Ramos (cell line): ENCODE data around the gene MYO16.

Experiments
- in situ Hi-C: fragments of 300-500 bp; cut with MboI; formaldehyde crosslinking; loops from one replicate; pipeline ENCODE4 v1.14.3; 2022; ENCODE audit warnings: low sequenced_read_pairs; ENCODE audit not compliant: unreplicated experiment

Gene MYO16

DNA sequence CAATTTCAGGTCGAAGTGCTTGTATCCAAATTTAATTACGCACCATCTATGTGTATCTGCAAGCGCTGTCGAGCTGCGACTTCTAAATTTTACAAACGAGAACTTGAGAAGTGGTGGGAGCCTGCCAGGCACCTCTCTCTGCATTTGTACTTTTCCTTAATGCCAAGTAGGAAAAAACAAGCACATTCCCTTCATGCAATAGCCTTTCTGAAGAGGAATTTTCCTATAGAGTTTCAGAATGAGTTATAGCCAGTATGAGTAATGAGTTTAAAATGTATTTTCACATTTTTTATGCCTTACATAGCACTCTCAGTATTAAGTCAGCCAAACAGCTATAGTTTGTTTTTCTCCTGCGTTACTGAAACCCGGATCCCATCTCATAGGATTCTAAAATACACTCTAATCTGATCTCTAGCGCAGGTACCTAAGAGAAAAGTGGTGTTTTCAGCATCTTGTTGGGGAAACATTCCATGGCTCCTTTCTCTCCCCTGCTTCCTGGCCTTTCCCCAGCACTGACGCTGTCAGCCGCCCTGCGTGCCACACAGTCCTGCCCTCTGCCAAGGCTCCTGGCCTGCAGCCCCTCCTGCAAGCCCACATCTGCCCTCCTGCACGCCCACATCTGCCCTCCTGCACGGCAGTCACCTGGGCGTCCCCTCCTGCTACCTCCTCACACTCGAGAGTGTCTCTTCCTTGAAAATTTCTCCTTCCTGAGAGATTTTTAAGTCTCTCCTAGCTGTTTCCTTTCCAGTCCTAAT lies 526.9 kb downstream of the MYO16 start:
- in situ Hi-C loops, result no loop called here

GRCh38 chr13:109157275-109157674 lies 527.9 kb downstream of the MYO16 start:
- in situ Hi-C loops, result no loop called here

DNA sequence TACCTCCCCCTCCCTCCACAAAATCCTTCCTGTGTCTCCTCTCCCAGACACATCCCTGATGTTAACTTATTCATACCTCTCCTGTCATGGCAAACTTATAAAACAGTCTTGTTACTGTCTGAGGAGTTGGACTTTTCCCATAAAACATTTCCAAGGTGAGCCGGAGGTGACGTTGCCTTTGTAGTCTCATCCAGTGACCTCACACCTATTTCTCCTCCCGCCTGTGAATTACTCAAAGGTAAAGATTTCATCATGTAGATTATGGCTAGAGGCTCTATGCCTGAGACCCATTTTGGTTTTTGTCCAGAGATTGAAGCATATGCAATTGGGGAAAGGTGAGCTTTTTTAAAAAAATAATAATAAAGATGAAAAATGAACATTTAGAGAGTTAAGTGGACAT lies 529.0 kb downstream of the MYO16 start:
- in situ Hi-C loops, result no loop called here

- in situ Hi-C loops, result no loop called here
Observed at GRCh38 chr13:109159650-109160309, 530.4 kb downstream of the MYO16 start.

DNA sequence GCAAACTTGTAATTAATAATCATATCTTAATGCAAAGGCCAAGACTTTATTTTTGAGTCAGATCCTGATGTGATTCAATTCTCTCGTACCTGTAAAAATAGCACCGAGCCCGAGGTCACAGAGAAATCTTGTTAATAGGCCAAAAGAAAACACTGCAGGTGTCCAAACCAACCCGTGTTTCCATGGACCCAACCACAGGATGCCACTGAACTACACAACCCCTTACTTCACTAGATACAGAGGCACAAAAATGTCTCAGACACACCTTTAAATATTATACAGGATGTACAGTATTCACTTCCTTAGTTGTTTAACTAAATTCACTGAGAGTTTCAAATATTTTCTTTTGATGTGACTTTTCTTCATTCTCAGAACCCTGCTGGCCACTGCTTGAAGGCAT lies 530.9 kb downstream of the MYO16 start:
- in situ Hi-C loops, result no loop called here

DNA sequence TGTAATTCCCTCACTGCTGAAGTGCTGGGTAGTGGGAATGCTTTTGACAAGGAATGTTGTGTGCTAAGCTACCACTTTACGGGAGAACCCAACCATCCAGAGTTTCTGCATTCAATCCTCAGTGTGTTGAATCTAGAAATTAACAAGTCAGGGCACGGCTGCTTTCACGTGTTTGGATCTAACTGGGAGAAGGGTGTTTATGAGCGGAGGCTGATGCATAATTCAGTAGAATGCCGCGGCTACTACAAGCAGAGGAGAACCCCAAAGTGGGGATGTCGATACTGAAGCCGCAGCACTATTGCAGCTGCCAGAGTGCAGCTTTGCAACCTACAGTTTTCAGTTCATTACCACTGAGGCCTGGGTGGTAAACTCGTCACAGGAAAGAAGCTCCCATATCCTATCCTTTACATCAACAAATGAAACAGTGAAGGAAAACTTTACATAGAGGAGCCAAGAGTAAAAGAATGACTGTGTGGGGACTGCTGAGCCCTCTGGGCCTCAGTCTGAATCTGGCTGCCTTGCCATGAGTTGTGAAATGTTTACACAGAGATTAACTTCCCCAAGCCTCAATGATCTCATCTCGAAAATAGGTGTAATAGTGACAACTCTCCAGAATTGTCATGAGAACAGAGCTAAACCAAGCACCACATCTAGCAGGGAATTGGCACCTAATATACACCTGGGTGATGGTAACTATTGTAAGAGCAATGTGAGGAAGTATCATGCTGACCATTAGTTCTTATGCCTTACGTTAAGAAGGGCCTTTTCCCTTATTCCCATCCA lies 531.7 kb downstream of the MYO16 start:
- in situ Hi-C loops, result no loop called here

DNA sequence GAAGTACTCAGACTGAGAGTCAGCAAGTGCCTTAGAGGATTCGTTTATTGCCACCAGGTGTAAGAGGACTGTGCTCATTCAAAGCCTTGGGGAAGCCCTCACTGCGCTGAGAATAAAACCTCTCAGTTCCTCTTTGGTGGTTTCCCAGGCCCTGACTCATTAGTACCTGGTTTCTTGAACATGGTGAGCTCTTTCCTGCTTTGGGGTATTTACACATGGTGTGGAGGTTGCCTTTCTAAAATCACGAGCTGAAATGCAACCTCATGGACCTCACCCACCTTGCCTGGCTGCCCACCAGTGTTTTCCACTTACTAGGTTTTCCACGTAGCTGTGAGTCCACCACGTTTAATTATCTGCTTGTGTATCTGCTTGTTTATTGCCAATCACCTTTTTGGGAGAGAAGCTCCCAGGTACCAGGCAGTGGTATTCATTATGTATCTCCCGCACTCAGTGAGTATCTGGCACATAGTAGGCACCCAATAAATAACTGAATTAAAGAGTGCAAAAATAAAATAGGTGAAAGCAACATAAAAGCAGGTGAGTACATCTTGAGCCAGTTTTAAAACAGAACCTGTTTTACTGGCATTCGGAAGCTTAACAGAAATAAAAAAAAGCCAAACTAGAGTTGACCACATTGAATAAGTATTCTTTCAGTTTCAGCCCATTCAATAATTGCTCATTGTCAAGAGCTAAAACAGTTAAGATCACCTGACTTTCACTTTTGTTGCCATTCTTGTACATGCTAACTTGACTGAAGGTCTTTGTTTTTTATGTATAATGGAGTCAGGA lies 533.0 kb downstream of the MYO16 start:
- in situ Hi-C loops, result no loop called here

GRCh38 chr13:109163037-109163379 lies 533.6 kb downstream of the MYO16 start:
- in situ Hi-C loops, result no loop called here

- in situ Hi-C loops, result no loop called here
Observed at GRCh38 chr13:109165417-109165904, 536.0 kb downstream of the MYO16 start.

- in situ Hi-C loops, result no loop called here
Observed at GRCh38 chr13:109166804-109167203, 537.4 kb downstream of the MYO16 start.

DNA sequence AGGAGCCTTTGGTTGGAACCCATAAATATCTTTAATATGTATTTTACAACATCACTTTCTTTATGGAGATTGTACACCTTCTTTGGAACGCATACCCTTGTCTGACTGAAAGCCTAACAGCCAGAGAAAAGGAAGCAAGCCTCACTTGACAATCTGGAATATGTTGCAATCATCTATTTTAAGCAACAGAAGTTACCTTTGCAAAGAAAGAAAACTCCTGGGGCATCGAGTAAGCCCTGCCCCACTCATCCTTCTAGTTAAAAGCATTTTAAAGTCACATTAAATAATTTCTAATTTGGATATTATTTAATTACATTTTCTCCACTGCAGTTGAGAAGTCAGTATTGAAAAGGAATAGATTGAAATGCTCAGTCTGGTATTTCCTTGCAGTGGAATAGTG lies 542.7 kb downstream of the MYO16 start:
- in situ Hi-C loops, result no loop called here

GRCh38 chr13:109175666-109176065 lies 546.3 kb downstream of the MYO16 start:
- in situ Hi-C loops, result no loop called here

DNA sequence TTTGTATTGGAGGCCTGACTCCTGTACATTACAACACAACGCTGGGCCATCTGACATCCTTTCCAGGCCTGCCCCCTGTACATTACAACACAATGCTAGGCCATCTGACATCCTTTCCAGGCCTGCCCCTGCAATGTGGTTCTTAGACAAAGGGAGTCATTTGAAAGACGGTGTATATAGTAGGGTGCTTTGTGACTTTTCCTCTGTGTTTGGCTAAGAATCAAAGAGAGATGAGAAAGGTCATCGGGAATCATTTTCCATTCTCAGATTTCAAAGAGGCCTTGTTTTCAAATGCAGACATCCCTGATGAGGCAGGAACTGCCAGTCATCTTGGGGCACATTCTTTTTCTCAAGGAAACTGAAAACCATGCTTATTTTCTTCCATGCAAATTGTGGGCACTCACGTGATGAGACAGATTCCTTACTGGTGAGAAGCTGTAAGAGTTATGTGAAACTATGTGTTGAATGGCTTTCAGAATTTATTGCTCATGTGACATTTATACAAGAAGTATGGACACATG lies 551.6 kb downstream of the MYO16 start:
- in situ Hi-C loops, result no loop called here

DNA sequence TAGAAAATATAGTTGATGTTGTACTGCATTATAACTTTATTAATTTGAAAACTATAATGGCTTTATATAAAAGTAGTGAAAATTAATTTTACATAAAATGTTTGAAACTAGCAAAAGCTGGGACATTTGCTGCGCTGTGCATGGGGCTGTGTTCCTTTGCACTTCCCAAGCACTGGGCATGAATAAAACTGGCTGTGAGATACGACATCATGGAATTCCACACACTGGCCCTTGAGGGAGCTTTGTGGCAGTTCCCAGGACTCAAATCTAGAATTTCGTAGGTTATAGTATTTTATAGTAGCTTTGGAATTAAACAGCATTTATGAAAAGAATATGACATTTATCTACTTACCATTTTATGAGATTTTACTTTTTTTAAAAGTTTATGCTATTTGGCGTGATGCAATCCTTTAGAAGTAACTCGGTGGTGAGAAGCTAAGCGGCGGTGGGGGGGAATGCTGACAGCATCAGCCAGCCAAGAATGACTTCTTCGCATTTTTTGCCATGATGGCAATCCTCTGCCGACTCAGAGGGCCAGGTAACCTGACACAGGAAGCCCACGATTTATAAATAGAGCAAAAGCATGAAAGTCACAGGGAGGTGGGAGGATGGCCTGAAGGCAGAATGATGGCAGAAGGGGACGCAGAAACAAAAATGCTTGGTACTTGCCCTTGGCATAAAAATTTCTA lies 553.5 kb downstream of the MYO16 start:
- in situ Hi-C loops, result no loop called here

DNA sequence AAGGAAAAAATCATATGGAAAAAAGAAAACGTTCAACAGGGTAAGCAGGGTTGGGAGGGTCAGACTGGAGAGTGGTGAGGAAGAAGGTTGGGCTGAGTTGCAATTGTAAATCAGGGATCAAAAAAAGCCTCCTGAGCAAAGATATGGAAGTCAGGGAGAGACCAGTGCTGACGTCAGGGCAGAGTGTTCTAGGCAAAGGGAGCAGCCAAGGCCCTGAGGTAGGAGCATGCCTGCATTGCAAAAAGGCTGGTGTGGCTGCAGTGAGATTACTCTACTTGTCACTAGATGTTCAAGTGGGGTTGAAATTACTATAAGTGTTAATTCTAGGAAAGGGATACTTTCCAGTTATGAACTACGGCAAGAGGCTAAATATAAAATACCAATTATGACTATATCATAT lies 562.0 kb downstream of the MYO16 start:
- in situ Hi-C loops, result no loop called here

- in situ Hi-C loops, result no loop called here
Observed at GRCh38 chr13:109192306-109192705, 562.9 kb downstream of the MYO16 start.

DNA sequence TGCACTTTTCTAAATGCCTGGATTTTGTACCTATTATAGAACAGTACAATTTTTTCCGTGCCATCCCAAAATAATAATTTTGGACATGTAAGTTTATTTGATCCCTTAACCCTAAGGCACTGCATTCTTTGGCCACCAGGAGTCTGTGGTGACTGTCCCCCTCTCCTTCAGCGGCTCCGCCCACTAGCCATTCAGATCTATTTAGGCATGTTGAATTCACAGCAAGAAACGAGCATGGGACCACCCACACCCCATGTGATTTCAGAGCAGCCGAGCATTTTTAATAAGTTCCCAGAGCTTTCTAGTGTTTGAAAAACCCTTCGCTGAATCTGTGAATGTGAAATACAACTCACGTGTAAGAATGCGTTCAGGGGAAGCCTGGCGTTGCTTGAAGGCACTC lies 567.5 kb downstream of the MYO16 start:
- in situ Hi-C loops, result no loop called here

- in situ Hi-C loops, result no loop called here
Observed at GRCh38 chr13:109198585-109198984, 569.2 kb downstream of the MYO16 start.

GRCh38 chr13:109199280-109199679 lies 569.9 kb downstream of the MYO16 start:
- in situ Hi-C loops, result no loop called here

GRCh38 chr13:109200556-109200955 lies 571.1 kb downstream of the MYO16 start:
- in situ Hi-C loops, result no loop called here
